Sigmoid colon (tissue), 4 donors: ENCODE results near the gene SIPA1L2.

Source experiments
- POLR2AphosphoS5 ChIP-seq, 4 donors: sonication (generic); formaldehyde crosslinking; IDR thresholded peaks; one replicate each; pipeline ENCODE4 v1.6.1; 2017; ENCODE audit warnings: antibody characterized with exemption in 4 of 4
- TF ChIP-seq, protein P1 (sequence below), 4 experiments: fragments of 450-650 bp in 3 of 4; fragments of 200-600 bp in 1 of 4; IDR thresholded peaks; one replicate each; pipeline ENCODE4 v1.5.1; 2016 to 2019; ENCODE audit warnings: antibody characterized with exemption in 4 of 4, mild to moderate bottlenecking in 3 of 4, moderate library complexity in 2 of 4

DNA sequence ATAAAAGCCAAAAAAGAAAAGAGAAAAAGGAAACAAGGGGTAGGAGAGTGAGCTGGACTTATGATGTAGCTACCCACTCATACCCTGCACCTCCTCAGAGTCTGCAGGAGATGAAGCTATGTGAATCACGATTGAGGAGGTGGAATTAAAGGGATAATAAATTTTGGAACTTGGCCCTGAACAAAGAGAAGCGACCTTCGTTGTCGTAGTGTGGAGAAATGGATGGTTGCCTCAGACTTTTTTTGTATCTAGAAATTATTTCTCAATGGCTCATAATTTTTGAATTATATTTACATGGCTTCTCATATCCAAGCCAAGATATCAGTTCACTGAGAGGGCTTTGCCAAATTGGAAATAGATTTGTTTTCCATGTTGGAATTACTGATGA, 37.8 kb upstream of the SIPA1L2 start:
- TF ChIP-seq, protein P1, sequence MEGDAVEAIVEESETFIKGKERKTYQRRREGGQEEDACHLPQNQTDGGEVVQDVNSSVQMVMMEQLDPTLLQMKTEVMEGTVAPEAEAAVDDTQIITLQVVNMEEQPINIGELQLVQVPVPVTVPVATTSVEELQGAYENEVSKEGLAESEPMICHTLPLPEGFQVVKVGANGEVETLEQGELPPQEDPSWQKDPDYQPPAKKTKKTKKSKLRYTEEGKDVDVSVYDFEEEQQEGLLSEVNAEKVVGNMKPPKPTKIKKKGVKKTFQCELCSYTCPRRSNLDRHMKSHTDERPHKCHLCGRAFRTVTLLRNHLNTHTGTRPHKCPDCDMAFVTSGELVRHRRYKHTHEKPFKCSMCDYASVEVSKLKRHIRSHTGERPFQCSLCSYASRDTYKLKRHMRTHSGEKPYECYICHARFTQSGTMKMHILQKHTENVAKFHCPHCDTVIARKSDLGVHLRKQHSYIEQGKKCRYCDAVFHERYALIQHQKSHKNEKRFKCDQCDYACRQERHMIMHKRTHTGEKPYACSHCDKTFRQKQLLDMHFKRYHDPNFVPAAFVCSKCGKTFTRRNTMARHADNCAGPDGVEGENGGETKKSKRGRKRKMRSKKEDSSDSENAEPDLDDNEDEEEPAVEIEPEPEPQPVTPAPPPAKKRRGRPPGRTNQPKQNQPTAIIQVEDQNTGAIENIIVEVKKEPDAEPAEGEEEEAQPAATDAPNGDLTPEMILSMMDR (IDR thresholded peaks at IDR 0.05) = no peak
- TF ChIP-seq POLR2AphosphoS5 (IDR thresholded peaks at IDR 0.05) = no peak
